IPS DF 4.7 (cell line): ENCODE measurements around the gene SPPL3.
"Not testable (repeated sequence)": the region's sequence is repeated elsewhere in the genome, so short reads cannot be mapped to it uniquely, and the experiment has no call there.

Experiments used
- DNase-seq: peaks from one replicate; pipeline ENCODE4 v3.0.0-alpha.2; 2013; ENCODE audit warnings: low spot score; ENCODE audit errors: extremely low read depth

Gene SPPL3

DNA sequence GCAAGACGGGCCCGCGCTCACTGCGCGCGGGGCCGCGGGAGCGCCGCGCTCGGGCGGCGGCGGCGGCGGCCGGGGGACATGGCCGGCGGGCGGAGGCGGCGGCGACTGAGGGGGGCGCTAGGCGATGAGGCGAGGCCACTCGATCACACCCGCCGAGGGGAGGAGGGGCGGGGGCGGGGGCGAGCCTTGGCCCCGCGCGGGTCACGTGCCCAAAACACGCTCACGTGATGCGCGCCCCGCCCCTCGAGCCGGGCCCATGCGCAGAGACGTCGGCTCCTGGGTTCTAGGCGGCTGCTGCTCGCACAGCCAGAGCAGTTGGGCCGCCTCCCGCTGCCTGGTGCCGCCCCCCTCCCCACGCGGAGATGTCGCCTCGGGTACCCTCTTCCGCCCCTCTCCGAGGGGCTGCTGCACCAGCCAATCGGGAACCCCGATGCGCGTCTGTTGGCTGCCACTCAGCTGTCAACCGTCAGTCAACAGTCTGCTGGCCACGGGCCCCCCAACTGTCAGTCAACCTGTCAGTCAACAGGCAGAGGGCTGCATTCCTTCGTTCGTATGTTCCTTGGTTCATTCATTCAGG lies at the start of gene SPPL3:
Gene SPPL3 (minus strand): TSS at position 162 of the 577 bp plus-strand sequence. CDS start 491 bp downstream, outside the sequence.
- no peak for DNase-seq

DNA sequence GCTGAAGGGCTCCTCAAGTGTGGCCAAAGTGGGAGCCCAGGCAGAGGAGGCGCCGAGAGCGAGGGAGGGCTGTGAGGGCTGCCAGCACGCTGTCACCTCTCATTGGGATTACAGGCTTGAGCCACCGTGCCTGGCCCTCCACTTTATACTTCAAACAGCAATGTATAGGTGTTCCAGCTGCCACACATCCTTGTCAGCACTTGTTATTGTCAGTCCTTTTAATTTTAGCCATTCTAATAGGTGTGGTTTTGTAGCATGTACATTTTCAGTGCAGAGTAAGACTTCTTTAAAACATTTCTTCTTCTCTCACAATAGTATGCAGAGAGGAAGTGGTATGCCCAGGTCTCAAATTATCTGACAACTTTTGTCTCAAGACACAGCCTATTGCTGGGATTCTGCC lies 46.6 kb upstream of the SPPL3 start:
- DNase-seq = no peak

- DNase-seq = not testable (repeated sequence)
Observed at GRCh38 chr12:120950260-120950799, 46.2 kb upstream of the SPPL3 start.

GRCh38 chr12:120945516-120945915 lies 41.4 kb upstream of the SPPL3 start:
- DNase-seq = not testable (repeated sequence)

DNA sequence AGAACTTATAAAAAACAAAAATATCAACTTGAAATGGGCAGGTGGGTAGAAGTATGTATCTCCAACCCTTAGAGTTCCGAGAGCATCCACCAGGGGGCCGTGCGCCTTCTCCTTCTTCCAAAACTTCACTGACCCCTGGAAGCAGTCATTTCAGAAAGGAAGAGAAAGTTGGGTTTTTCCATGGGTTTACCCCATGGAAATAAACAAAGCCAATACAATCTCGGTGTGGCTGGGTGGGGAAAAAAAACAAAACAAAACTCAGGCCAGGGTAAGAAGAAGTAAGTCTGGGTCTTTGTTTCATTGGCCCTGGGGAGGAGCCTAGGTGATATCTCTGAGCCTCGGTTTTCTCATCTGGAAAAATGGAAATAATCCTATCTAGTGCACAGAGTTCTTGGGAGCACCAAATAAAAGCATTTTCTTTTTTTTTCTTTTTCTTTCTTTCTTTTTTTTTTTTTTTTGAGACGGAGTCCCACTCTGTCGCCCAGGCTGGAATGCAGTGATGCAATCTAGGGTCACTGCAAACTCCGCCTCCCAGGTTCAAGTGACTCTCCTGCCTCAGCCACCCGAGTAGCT lies 40.6 kb upstream of the SPPL3 start:
- no peak for DNase-seq

DNA sequence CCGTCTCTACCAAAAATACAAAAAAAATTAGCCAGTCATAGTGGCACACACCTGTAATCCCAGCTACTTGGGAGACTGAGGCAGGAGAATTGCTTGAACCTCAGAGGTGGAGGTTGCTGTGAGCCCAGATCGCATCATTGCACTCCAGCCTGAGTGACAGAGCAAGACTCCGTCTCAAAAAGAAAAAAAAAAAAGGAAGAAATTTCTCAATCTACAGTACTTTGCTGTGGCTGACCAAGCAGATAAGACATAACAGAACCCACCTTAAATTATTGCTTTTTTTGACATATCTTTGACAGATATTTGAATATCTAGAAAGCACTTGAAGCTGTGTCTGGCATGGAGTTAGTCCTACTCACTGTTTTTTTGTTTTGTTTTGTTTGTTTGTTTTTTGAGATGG lies 39.3 kb upstream of the SPPL3 start:
- DNase-seq = no peak

GRCh38 chr12:120941846-120942405 lies 37.8 kb upstream of the SPPL3 start:
- DNase-seq = no peak

DNA sequence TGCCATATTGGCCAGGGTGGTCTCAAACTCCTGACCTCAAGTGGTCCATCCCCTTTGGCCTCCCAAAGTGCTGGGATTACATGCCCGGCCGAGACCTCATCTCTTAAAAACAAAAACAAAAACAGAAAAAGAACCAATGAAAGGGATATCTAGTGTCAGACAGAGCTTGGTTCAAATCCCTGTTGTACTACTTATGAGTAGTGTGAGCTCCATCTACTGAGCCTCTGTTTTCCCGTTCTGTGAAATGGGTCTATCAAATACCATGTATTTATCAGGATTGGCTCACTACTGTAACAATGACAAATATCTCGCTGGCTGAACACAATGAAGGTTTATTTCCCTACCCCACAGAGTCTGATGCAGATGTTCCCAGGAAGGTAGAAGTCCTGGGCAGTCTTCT lies 37.3 kb upstream of the SPPL3 start:
- DNase-seq = no peak

GRCh38 chr12:120940799-120941198 lies 36.6 kb upstream of the SPPL3 start:
- DNase-seq = no peak

DNA sequence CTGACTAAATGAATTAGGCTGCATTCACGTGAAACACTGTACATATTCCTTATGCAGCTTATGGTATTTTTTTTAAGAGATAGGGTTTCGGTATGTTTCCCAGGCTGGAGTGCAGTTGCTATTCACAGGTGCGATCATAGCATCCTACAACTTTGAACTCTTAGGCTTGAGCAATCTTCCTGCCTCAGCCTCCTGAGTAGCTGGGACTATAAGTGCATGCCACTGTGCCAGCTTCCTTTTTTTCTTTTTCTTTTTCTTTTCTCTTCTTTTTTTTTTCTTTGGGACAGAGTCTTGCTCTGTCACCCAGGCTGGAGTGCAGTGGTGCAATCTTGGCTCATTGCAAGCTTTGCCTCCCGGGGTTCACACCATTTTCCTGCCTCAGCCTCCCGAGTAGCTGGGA lies 35.8 kb upstream of the SPPL3 start:
- DNase-seq = no peak

GRCh38 chr12:120939523-120939922 lies 35.4 kb upstream of the SPPL3 start:
- no peak for DNase-seq

DNA sequence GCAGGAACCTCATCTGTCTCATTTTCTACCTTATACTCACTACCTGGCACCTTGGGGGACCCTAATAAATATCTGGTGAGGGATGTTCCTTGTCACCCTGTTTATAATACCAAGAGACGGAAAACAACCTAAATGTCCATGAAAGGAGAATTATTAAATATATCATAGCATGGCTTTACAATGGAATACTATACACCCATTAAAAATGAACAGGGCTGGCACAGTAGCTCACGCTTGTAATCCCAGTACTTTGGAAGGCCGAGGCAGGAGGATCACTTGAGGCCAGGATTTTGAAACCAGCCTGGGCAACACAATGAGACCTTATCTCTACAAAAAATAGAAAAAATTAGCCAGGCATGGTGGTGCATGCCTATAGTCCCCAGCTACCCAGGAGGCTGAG lies 34.3 kb upstream of the SPPL3 start:
- DNase-seq = no peak

- no peak for DNase-seq
Observed at GRCh38 chr12:120936197-120936596, 32.0 kb upstream of the SPPL3 start.

GRCh38 chr12:120933786-120934185 lies 29.6 kb upstream of the SPPL3 start:
- DNase-seq = no peak

DNA sequence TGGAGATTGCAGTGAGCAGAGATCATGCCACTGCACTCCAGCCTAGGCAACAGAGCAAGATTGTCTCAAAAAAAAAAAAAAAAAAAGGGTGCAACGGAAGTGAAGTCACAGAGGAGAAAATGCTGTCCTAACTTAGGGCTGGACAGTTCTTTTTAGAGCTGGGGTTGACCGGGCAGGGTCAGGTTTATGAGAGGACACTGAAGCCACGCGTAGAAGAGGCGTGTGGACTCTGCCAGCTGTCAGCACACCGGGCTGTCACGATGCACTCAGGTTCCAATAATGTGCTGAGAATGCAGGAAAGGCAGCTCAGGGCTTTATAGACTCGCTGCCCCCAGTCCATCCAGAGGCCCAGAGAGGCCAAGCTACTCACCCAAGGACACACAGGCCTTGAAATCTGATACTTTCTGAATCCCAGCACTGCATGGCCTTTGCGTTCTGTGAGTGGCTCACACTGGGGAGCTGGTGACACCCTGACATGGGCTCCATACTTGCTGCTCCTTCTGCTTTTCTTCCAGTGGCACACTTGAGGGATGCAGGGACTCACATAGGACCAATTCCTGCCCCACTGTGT lies 28.9 kb upstream of the SPPL3 start:
- DNase-seq = no peak

DNA sequence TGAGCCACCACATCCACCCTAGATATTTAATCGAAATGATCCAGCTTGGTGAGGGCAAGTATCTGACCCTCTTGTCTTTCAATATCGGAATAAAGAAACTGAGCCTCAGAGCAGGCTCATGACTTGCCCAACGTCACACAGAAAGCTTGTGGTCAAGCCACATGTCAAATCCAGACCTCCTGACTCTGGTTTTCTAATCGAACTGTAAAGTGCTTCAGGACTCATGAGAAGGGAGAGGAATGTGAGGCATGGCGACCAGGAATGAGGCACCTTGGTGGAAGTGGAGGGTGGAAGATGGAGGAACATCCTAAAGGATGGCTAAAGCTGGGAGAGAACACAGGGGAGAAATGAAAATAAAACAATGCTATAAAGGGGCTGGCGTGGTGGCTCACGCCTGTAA lies 27.9 kb upstream of the SPPL3 start:
- DNase-seq = no peak

DNA sequence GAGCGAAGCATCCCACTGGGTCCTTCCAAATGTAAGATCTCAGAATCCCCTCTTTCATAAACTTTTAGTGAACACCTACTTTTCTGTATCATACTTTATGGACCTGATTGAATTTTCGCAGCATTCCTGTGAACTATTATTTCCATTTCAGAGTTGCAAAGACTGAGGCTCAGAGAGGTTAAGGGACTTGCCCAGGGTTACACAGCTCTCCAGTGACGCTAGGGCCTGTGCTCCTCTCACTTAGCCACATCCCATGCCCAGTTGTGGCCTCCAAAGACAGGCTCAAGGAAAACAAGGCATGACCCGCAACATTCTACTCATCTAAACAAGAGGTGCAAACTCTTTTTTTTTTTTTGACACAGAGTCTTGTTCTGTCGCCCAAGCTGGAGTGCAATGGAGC lies 25.9 kb upstream of the SPPL3 start:
- DNase-seq = no peak

GRCh38 chr12:120928864-120929652 lies 24.9 kb upstream of the SPPL3 start:
- no peak for DNase-seq

DNA sequence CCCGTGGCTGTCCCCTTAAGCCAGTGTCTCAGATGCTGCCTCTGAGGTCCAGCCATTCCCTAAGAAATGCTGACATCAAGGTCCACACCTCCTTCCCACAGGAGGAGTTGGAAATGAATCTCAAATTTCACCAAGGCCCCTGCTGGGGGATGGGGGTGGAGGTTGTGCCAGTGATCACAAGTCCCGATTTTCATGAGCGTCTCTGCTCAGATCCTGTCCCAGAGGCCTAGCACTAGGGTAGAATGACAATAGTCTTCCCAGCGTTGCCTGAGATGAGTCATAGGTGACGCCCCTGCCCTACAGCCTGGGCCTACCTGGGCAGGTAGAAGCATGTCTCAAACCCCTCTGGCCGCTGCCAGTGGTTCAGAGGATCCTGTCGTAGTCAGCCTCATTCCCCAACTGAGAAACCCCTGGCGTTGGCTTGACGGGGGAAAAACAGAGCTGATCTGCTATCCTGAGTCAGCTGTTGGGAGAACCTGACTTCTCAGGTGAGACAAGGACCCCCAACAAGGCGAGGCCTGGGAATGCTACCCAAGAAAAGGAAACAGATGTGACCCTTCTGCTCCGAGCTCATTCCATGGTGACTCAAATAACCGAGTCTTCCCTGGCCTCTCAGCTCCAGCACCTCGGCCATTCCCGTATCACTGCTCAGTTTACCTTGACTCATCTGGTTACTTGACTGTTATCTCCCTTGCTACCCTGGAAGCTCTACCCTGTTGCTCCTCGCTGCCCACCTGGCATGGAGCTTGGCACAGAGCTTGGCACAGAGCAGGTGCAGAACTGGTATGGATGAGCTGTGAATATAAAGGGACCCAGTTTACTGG lies 21.8 kb upstream of the SPPL3 start:
- no peak for DNase-seq

GRCh38 chr12:120922279-120922678 lies 18.1 kb upstream of the SPPL3 start:
- DNase-seq = no peak

DNA sequence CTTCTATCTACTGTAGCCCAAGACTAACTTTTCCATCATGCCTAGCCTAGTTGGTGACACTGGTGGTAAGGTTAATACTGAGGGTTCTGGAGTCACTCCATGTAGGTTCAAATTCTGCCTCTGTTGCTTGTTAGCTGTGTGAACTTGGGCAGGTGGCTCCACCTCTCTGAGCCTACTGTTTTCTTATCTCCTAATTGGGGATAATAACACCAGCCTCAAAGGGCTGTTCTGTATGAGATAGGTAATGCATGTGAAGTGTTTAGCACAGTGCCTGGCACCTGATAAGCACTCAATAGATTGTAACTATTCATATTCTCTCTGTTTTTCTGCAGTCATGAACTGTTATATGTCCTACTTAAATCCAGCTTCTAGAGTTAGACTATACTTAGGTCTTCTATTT lies 17.5 kb upstream of the SPPL3 start:
- no peak for DNase-seq
